ENCODE data around the gene CARD14. TPM values are rescaled to one million over a fixed set of nuclear protein-coding genes. Genes with fewer than 3 reads are reported as not detected.

The CARD14 gene
- total and polyA plus RNA-seq, 12 donors, result 0.11 to 0.33 (median 0.14) TPM; not detected in 6

GRCh38 chr17:80180192-80180591 lies 10.4 kb downstream of the CARD14 start:
- Histone ChIP-seq H3K4me3 (no peak overlapping the region), H3K27ac (no peak overlapping the region), H3K27me3 (peaks cover 0 to 10% (median 0%) of the 10 kb centered on the region in 7 donors), H3K36me3 (no peaks in the 10 kb centered on the region), H3K4me1 (peaks cover 0 to 6% (median 0%) of the 10 kb centered on the region in 9 donors), H3K9me3 (no peaks in the 10 kb centered on the region)
- intact Hi-C loops (cut with DNase I), result no loop called here
- no peak for ATAC-seq
- WGBS, 2 donors, result 84% methylated on average over 14 of the region's 14 CpGs
- TF ChIP-seq CTCF (IDR thresholded peaks at IDR 0.05), result no peak
- no peak for DNase-seq

GRCh38 chr17:80181431-80181830 lies 11.6 kb downstream of the CARD14 start:
- Histone ChIP-seq H3K27me3 (peaks cover 0 to 10% (median 0%) of the 10 kb centered on the region in 7 donors), H3K27ac (no peak overlapping the region), H3K36me3 (no peaks in the 10 kb centered on the region), H3K4me1 (no peaks in the 10 kb centered on the region), H3K4me3 (no peak overlapping the region), H3K9me3 (no peaks in the 10 kb centered on the region)
- TF ChIP-seq CTCF (IDR thresholded peaks at IDR 0.05), result no peak
- DNase-seq (no peak), ATAC-seq (no peak)
- intact Hi-C loops (cut with DNase I), result no loop called here
- 90 to 93% methylated on average over 17 of the region's 17 CpGs for WGBS, 2 donors

- ATAC-seq, result no peak
These were observed 12.5 kb downstream of the CARD14 start for GRCh38 chr17:80182118-80182844.

GRCh38 chr17:80182845-80183223 lies 13.0 kb downstream of the CARD14 start:
- intact Hi-C loops (cut with DNase I), result no loop called here
- Histone ChIP-seq H3K4me3 (no peak overlapping the region), H3K36me3 (no peaks in the 10 kb centered on the region), H3K27me3 (peaks cover 0 to 6% (median 0%) of the 10 kb centered on the region in 7 donors), H3K27ac (no peak overlapping the region), H3K9me3 (no peaks in the 10 kb centered on the region), H3K4me1 (peaks cover 0 to 10% (median 5%) of the 10 kb centered on the region in 9 donors)
- WGBS, 2 donors, result 89 to 92% methylated on average over 12 of the region's 12 CpGs
- TF ChIP-seq CTCF (IDR thresholded peaks at IDR 0.05), result no peak
- DNase-seq (no peak), ATAC-seq (no peak)

More at GRCh38 chr17:80182118-80182844, 12.5 kb downstream of the CARD14 start:
- WGBS, 2 donors, result 87 to 91% methylated on average over 30 of the region's 30 CpGs
- DNase-seq, result no peak
- H3K27ac ChIP-seq, result no peak overlapping the region
- no peak for TF ChIP-seq CTCF (IDR thresholded peaks at IDR 0.05)
- H3K4me3 ChIP-seq, result no peak overlapping the region
- peaks cover 0 to 5% (median 0%) of the 10 kb centered on the region in 9 donors for H3K4me1 ChIP-seq
- H3K27me3 ChIP-seq, result peaks cover 0 to 6% (median 0%) of the 10 kb centered on the region in 7 donors
- H3K9me3 ChIP-seq, result no peaks in the 10 kb centered on the region
- intact Hi-C loops (cut with DNase I), result no loop called here
- no peaks in the 10 kb centered on the region for H3K36me3 ChIP-seq

Measured in heart right ventricle (tissue), 16 donors.